Activated CD8-positive, alpha-beta memory T cell treated with anti-CD3 and anti-CD28 coated beads, Interleukin-2, amount 50 U/mL, for 48 hours (primary cell): Measurements from ENCODE around the gene CCDC137.

ENCODE experiments used
- DNase-seq: peaks from one replicate; pipeline ENCODE4 v3.0.0-alpha.2; 2020

CCDC137 gene

DNA sequence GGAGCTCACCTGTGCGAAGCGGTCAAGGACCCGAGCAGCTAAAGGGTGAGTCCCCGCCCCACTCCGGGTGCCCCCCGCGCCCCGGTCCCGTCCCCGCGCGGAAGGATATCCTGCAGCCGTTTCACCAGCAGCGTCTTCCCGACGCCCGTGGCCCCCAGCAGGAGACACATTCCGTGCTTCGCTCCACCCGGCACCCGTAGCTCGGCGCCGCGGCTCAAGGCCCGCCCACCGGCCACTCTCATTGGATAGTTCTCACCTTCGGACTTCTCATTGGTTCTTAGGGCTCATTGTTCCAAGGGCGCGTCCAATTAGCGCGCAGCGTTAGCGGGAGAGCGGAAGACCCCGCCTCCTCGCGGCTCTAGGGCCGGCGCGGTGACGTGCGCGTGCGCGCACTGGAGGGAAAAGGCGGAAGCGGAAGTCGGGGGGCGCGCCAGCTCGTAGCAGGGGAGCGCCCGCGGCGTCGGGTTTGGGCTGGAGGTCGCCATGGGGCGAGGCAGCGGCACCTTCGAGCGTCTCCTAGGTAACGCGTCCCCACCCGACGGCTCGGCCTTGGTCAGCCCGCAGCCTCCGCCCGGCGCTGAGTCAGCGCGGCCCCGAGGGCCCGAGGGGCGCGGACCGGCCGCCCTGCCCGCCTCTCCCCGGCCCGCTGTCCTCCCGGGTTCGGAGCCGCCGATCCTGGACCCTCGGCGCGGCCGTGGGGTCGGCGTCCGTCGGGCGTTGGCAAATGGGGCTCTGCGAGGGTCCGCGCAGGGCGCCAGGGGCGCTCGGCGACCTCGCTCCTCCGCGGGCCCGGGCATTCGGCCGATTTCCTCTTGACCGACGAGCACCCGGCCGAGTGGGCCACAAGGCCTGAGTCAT is 17.3 kb downstream of the CCDC137 start, which contains the start of the genes ARL16 and HGS:
Gene ARL16, minus strand, starts transcription at position 214 of the 858 bp plus-strand sequence. Its CDS starts 44 bp downstream, at position 170.
Gene HGS, plus strand, starts transcription at position 428 of the 858 bp plus-strand sequence. Its CDS starts 56 bp downstream, at position 484.
- DNase-seq = peak; percentile 98

DNA sequence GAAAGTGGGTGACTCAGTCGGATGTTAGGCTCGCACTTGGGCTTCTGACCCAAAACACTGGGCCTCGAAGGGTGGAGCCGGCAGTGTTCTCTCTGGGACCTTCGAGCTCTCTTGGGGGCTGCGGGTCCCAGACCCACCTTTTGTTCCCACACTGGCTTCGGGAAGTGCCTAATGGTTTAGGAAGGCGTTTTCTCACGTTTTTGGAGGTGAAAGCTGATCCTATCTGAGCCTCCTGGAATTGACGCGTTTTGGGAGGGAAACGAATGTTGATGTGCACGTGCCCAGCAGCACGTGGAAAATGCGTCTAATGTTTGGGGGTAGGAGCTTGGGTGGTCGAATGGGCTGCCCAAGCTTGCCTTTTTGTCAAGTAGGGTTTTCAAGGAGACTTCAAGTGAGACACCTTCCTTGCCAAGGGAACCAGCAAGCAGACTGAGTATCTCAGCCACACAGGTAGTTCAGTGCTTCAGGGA is 17.9 kb downstream of the CCDC137 start:
- DNase-seq = no peak

DNA sequence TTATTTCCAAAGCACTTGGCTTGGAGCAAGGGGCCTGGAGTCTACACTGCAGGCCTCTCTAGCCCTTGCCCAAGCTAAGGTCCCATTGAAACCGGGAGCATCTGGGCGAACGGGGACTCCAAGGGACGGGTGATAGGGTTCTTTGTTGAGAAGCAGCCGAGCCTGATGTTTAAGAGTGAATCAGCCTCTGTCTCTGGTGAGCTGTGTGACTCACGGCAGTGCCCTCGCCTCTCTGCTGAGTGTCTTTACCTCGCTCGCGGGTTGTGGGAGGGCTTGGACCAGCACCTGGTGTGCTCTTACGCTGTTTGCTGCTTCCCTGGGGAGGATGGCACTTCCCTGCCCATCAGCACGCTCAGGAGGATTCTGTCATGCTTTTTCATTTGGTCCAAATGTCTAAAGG is 18.6 kb downstream of the CCDC137 start:
- peak; percentile 77 for DNase-seq

GRCh38 chr17:81686614-81687013 is 20.1 kb downstream of the CCDC137 start:
- no peak for DNase-seq

- DNase-seq = no peak
These were observed 21.4 kb downstream of the CCDC137 start for GRCh38 chr17:81687770-81688541.

GRCh38 chr17:81688616-81689015 is 22.1 kb downstream of the CCDC137 start:
- DNase-seq = no peak

DNA sequence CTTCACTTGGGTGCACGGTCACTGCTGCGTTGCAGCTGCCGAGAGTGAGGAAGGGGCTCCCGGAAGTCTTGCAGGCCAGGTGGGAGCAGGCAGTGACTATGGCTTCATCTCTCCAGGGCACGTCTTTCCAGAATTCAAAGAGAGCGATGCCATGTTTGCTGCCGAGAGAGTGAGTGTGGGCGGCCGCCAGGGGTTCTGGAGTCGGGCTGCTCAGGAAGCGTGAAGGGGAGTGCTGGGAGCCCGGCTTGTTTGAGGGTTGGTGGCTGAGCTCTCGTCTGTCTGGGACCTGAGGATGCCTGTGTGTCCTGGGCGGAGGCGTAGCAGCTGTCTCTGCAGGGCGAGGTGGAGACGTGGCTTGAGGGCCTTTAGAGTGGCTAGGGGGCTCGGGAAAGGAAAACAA is 23.5 kb downstream of the CCDC137 start:
- DNase-seq = no peak

GRCh38 chr17:81690549-81690948 is 24.0 kb downstream of the CCDC137 start:
- no peak for DNase-seq

DNA sequence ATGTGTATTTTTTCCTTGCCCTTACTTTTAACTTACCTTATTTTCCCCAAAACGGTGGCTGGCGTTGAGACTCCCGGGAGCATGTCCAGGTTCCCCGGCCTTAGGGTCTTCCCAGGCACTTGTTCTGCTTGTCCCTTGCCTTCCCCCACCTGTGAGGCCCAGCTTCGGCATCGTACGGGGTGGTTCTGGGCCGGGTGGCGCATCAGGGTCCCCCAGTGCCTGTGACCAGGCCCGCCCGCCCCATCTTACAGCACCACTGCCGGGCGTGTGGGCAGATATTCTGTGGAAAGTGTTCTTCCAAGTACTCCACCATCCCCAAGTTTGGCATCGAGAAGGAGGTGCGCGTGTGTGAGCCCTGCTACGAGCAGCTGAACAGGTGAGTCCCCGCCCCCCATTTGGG is 24.7 kb downstream of the CCDC137 start:
- DNase-seq = no peak

DNA sequence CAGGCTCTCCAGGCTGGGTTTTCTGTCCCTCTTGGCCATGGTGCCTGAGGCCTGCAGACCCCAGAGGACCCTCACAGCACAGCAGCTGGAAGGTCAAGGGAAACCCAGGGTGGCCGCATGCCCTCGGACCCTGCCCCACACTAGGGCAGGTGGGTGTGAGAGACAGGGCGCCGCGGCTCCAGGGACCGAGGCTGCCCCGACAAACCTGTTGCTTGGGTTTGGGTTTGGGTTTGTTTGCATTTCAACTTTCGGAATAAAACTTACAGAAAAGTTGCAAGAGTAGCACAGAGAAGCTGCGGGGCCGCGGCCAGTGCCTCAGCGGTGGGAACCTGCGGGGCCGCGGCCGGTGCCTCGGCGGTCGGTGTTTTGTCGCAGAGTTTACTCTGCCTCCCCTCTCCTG is 25.1 kb downstream of the CCDC137 start:
- no peak for DNase-seq

DNA sequence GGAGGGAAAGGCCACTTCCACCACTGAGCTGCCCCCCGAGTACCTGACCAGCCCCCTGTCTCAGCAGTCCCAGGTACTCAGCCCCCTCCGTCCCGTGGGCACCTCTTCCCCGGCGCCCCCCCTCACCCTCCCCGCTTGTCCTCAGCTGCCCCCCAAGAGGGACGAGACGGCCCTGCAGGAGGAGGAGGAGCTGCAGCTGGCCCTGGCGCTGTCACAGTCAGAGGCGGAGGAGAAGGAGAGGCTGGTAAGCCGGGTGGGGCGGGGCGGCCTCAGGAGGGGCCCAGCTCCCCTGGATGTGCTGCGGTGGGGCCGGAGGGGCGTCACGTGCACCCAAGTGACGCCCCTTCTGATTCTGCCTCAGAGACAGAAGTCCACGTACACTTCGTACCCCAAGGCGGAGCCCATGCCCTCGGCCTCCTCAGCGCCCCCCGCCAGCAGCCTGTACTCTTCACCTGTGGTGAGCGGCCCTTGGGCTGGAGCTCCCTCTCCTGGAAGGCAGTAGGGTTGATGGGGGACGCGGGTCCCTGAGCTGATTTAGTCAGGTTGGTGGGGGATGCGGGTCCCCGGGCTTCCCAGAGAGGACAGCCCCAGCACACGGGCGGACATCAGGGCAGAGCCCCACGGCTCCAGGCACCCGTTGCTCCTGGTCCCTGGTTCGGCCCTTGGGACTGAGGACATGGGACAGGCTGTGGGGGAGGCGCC is 27.1 kb downstream of the CCDC137 start:
- DNase-seq = no peak

- no peak for DNase-seq
These were observed 28.3 kb downstream of the CCDC137 start for GRCh38 chr17:81694810-81695209.

DNA sequence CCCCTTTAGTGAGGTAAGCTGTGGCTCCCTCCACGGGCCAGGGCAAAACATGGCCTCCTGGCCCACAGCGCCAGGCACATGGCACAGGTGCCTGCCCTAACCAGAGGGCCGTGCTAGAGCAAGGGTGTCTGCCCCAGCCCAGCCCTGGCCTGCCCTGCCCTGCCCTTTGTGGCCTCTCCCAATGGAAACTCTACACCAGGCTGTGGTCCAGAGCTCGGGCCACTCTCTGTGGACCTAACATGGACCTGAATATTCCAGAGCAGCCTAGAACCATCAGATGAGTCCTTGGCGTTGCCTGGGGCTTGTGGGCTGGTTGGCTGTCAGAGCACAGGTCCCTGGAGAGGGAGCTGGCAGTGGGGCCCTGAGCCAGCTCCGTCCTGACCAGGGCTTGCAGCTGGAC is 28.7 kb downstream of the CCDC137 start:
- DNase-seq = no peak

GRCh38 chr17:81695801-81696200 is 29.3 kb downstream of the CCDC137 start:
- DNase-seq = no peak

GRCh38 chr17:81696218-81696941 is 29.8 kb downstream of the CCDC137 start:
- no peak for DNase-seq

DNA sequence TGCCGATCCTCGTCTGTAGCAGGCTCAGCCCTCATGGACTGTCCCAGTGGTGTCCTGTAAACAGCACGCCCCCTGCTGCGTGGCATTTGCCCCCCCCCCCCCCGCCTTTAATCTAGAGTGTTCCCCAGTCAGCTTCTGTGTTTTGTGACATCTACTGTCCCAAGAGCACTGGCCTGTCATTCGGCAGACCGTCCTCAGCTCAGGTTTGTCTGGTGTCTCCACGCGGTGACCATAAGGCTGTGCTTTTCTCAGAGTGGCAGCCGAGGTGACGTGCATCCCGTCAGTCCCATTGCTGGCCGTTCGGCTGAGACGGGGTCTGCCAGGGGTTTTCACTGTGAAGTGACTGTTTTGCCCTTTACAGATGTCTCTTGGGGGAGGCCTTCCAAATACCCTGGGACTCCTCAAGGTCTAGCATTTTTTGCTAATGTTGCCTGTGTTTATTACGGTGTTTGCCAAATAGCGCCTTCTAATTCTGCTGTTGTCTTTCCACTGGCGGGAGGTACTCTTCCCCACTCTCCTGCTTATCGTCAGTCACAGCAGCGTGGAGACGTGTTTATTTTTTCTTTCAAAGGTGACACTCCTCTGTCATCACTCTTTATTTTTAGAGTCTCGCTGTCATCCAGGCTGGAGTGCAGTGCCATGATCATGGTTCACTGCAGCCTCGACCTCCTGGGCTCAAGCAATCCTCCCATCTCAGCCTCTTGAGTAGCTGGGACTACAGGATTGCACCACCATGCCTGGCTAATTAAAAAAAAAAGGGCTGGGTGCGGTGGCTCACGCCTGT is 30.9 kb downstream of the CCDC137 start:
- DNase-seq = no peak

- no peak for DNase-seq
These were observed 34.1 kb downstream of the CCDC137 start for GRCh38 chr17:81700353-81701287.

DNA sequence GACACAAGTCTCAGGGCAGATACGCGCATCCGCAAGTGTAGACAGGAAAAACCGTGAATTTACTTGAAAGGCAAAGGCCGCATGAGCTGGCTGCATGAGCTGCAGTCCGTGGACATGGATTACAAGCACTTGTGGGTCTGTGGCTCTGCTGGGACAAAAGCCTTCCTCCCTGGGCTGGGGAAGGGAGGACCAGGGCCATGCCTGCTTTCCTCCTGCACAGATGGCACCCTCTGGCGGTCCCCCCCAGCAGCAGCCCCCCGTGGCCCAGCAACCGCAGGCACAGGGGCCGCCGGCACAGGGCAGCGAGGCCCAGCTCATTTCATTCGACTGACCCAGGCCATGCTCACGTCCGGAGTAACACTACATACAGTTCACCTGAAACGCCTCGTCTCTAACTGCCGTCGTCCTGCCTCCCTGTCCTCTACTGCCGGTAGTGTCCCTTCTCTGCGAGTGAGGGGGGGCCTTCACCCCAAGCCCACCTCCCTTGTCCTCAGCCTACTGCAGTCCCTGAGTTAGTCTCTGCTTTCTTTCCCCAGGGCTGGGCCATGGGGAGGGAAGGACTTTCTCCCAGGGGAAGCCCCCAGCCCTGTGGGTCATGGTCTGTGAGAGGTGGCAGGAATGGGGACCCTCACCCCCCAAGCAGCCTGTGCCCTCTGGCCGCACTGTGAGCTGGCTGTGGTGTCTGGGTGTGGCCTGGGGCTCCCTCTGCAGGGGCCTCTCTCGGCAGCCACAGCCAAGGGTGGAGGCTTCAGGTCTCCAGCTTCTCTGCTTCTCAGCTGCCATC is 34.9 kb downstream of the CCDC137 start:
- DNase-seq = peak; percentile 62

DNA sequence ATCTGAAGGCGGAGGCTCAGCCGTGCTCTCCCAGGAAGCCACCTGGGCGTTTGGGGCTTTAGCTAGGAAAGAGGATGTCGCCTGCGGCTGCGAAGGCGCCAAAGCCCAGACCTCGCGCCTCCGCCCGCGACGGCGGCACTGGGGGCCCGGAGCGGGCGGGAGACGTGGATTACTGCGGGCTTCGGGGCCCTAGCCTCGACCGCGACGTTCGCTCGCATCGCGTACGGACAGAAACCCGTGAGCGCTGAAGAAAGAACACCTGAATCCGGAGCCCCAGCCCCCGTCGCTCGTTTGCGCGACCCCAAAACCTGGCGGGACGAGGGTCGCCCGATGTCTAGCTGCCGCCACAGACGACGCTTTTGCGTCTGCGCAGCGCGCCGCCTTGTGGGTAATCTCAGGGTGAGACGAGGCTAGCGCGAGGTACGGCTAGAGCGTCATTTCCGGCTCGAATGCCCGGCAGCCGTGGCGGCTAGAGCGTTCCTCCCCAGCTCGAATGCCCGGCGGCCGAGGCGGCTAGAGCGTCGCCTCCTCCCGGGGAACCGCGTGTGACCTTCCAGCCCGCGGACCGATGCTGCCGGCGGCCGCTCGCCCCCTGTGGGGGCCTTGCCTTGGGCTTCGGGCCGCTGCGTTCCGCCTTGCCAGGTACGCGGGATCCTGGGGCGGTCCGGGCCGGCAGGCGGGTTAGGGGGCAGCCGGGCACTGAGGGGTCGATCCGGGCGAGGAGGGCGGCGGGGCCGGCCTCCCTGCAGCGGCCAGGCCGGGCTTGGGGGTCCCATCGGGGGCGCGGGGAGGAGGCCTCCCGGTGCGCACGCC is 36.6 kb downstream of the CCDC137 start, which contains the start of gene MRPL12:
Gene MRPL12, plus strand, starts transcription at position 434 of the 813 bp plus-strand sequence. Its CDS starts 135 bp downstream, at position 569.
- DNase-seq = peak; percentile 95
